ENCODE results near the gene CCNY.

DNA sequence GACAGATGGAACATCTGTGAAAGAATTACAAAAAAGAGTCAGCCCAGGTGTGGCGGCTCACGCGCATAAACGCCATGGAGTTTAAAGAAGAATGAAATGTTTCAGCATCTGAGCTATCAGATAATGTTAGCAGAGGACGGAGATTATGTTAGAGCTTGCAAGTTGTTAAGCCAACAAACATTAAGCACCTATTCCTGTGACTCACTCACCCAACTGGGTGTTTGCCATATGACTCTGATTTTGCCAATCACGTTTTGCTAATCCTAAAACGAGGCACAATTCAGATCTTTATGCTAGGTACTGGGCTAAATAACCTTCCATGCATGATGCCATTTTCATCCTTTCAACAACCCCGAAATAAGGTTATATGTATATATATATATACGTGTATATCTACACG lies 29.0 kb upstream of the CCNY start:
- no peak for TF ChIP-seq SUZ12 (IDR thresholded peaks at IDR 0.05; ENCODE audit: extremely low read depth, insufficient read depth, insufficient read length)
- TF ChIP-seq YY1 (IDR thresholded peaks at IDR 0.05; ENCODE audit: insufficient read depth, insufficient read length) = no peak
- no peak for TF ChIP-seq ZNF274 (IDR thresholded peaks at IDR 0.05; ENCODE audit: low read depth, low read length)
